ENCODE data around the gene CLDN14.

The CLDN14 gene

GRCh38 chr21:36470294-36470693 lies 9.6 kb downstream of the CLDN14 start:
- no peak for DNase-seq (ENCODE audit: low read depth)

- DNase-seq (ENCODE audit: low read depth) = no peak
Measured at GRCh38 chr21:36466061-36466511, 13.8 kb downstream of the CLDN14 start.

GRCh38 chr21:36465478-36465877 lies 14.4 kb downstream of the CLDN14 start:
- no peak for DNase-seq (ENCODE audit: low read depth)

GRCh38 chr21:36464590-36464989 lies 15.3 kb downstream of the CLDN14 start:
- no peak for DNase-seq (ENCODE audit: low read depth)

GRCh38 chr21:36463991-36464390 lies 15.9 kb downstream of the CLDN14 start:
- DNase-seq (ENCODE audit: low read depth) = no peak

GRCh38 chr21:36463204-36463603 lies 16.7 kb downstream of the CLDN14 start:
- no peak for DNase-seq (ENCODE audit: low read depth)

GRCh38 chr21:36461918-36462486 lies 17.9 kb downstream of the CLDN14 start:
- no peak for DNase-seq (ENCODE audit: low read depth)

- DNase-seq (ENCODE audit: low read depth) = no peak
Measured at GRCh38 chr21:36461277-36461917, 18.5 kb downstream of the CLDN14 start.

- DNase-seq (ENCODE audit: low read depth) = no peak
Measured at GRCh38 chr21:36460866-36461265, 19.1 kb downstream of the CLDN14 start.

GRCh38 chr21:36459098-36459497 lies 20.8 kb downstream of the CLDN14 start:
- no peak for DNase-seq (ENCODE audit: low read depth)

- DNase-seq (ENCODE audit: low read depth) = no peak
Measured at GRCh38 chr21:36456729-36457414, 23.1 kb downstream of the CLDN14 start.

GRCh38 chr21:36454706-36455105 lies 25.2 kb downstream of the CLDN14 start:
- no peak for DNase-seq (ENCODE audit: low read depth)

- no peak for DNase-seq (ENCODE audit: low read depth)
Measured at GRCh38 chr21:36454093-36454531, 25.8 kb downstream of the CLDN14 start.

GRCh38 chr21:36452281-36452825 lies 27.6 kb downstream of the CLDN14 start:
- DNase-seq (ENCODE audit: low read depth) = no peak

- no peak for DNase-seq (ENCODE audit: low read depth)
Measured at GRCh38 chr21:36451506-36451905, 28.4 kb downstream of the CLDN14 start.

GRCh38 chr21:36450511-36450910 lies 29.4 kb downstream of the CLDN14 start:
- DNase-seq (ENCODE audit: low read depth) = no peak

- no peak for DNase-seq (ENCODE audit: low read depth)
Measured at GRCh38 chr21:36446301-36446700, 33.6 kb downstream of the CLDN14 start.

- no peak for DNase-seq (ENCODE audit: low read depth)
Measured at GRCh38 chr21:36441715-36442114, 38.2 kb downstream of the CLDN14 start.

GRCh38 chr21:36437745-36438128 lies 42.2 kb downstream of the CLDN14 start:
- DNase-seq (ENCODE audit: low read depth) = peak; percentile 41

- no peak for DNase-seq (ENCODE audit: low read depth)
Measured at GRCh38 chr21:36436829-36437744, 42.8 kb downstream of the CLDN14 start.

GRCh38 chr21:36434144-36434543 lies 45.8 kb downstream of the CLDN14 start:
- no peak for DNase-seq (ENCODE audit: low read depth)

Data from GM04504 (cell line).